Right atrium auricular region (tissue), 2 donors: ENCODE results near the gene PSMB7. TPM values are rescaled to one million over a fixed set of nuclear protein-coding genes. Genes with fewer than 3 reads are reported as not detected.

Experiments
- DNase-seq: peaks from one replicate; pipeline ENCODE4 v3.0.0-alpha.2; 2019; ENCODE audit warnings: low spot score
- H3K27ac ChIP-seq, 2 donors: fragments of 200-600 bp; sonication (generic); 1 replicate in 1 of 2; 2 replicates in 1 of 2; pipeline ENCODE4 v1.5.1; 2016 to 2019
- H3K27me3 ChIP-seq, 2 donors: fragments of 200-600 bp; sonication (generic); one replicate each; pipeline versions ENCODE4 v1.5.1 to v1.6.0; 2017 to 2019
- H3K36me3 ChIP-seq: fragments of 200-600 bp; sonication (generic); one replicate; pipeline ENCODE4 v1.5.1; 2016
- H3K4me1 ChIP-seq, 2 donors: fragments of 200-600 bp; sonication (generic); one replicate each; pipeline versions ENCODE4 v1.5.1 to v1.6.0; 2017 to 2019
- H3K4me3 ChIP-seq, 2 donors: fragments of 200-600 bp; sonication (generic); 1 replicate in 1 of 2; 2 replicates in 1 of 2; pipeline ENCODE4 v1.5.1; 2017 to 2019; ENCODE audit warnings: mild to moderate bottlenecking in 1 of 2, moderate library complexity in 1 of 2
- H3K9me3 ChIP-seq, 2 donors: fragments of 200-600 bp; sonication (generic); one replicate each; pipeline ENCODE4 v1.5.1; 2019
- total RNA-seq, 2 donors: library from RNA; depleted of rRNA; stranded (reverse); fragments of >200 nt; gene quantifications; one replicate each; pipeline ENCODE4 v1.1.0, GENCODE V29; 2016
- TF ChIP-seq, protein P1 (sequence below), 2 donors: fragments of 200-600 bp; sonication (generic); IDR thresholded peaks; one replicate each; pipeline ENCODE4 v1.5.1; 2019; ENCODE audit warnings: antibody characterized with exemption in 2 of 2

The PSMB7 gene
- total RNA-seq, 2 donors from 2014 or later = 178 to 207 TPM

- H3K36me3 ChIP-seq = no peaks in the 10 kb centered on the region
Observed at GRCh38 chr9:124306098-124306735, 109.0 kb downstream of the PSMB7 start.

GRCh38 chr9:124304285-124304684 lies 111.0 kb downstream of the PSMB7 start:
- no peaks in the 10 kb centered on the region for H3K36me3 ChIP-seq
- no peak overlapping the region for H3K27ac ChIP-seq
- TF ChIP-seq, protein P1, sequence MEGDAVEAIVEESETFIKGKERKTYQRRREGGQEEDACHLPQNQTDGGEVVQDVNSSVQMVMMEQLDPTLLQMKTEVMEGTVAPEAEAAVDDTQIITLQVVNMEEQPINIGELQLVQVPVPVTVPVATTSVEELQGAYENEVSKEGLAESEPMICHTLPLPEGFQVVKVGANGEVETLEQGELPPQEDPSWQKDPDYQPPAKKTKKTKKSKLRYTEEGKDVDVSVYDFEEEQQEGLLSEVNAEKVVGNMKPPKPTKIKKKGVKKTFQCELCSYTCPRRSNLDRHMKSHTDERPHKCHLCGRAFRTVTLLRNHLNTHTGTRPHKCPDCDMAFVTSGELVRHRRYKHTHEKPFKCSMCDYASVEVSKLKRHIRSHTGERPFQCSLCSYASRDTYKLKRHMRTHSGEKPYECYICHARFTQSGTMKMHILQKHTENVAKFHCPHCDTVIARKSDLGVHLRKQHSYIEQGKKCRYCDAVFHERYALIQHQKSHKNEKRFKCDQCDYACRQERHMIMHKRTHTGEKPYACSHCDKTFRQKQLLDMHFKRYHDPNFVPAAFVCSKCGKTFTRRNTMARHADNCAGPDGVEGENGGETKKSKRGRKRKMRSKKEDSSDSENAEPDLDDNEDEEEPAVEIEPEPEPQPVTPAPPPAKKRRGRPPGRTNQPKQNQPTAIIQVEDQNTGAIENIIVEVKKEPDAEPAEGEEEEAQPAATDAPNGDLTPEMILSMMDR (IDR thresholded peaks at IDR 0.05) = no peak
- no peak overlapping the region for H3K4me3 ChIP-seq
- no peaks in the 10 kb centered on the region for H3K4me1 ChIP-seq
- DNase-seq = no peak
- H3K27me3 ChIP-seq = no peaks in the 10 kb centered on the region
- no peaks in the 10 kb centered on the region for H3K9me3 ChIP-seq

More at GRCh38 chr9:124306098-124306735, 109.0 kb downstream of the PSMB7 start:
- Histone ChIP-seq H3K4me3 (no peak overlapping the region), H3K27ac (no peak overlapping the region), H3K9me3 (no peaks in the 10 kb centered on the region), H3K4me1 (no peaks in the 10 kb centered on the region), H3K27me3 (no peaks in the 10 kb centered on the region)
- TF ChIP-seq, protein P1 (IDR thresholded peaks at IDR 0.05) = no peak
- no peak for DNase-seq

DNA sequence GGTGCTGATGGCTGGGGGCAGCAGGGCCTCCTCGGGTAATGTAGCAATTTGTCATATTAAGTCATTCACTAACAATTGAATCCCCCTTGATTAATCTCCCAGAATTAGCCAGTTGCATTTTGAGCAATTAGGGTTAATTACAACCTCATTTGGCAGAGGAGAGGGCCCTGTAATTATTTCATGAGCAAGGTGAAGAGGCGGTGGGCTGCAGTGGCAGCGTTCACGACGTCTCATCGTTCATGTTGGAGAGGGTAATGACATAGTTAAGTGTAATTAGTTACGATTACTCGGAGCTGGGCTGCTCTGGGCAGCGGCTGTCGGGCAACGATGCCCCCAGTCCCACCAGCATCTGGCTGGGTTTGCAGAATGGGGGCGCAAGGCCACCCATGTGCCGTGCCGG lies 111.5 kb downstream of the PSMB7 start:
- H3K4me3 ChIP-seq = no peak overlapping the region
- no peak for DNase-seq
- H3K36me3 ChIP-seq = no peaks in the 10 kb centered on the region
- H3K27ac ChIP-seq = no peak overlapping the region
- no peaks in the 10 kb centered on the region for H3K27me3 ChIP-seq
- TF ChIP-seq, protein P1 (IDR thresholded peaks at IDR 0.05) = no peak
- no peaks in the 10 kb centered on the region for H3K9me3 ChIP-seq
- H3K4me1 ChIP-seq = peaks cover 0 to 4% of the 10 kb centered on the region in 2 donors

Other genes starting within 250 kb of the PSMB7 start
- gene NEK6, start 157.5 kb downstream of the PSMB7 start, total RNA-seq = 1 to 10 TPM; 9.2 to 9.7 TPM
- gene ADGRD2, start 35.0 kb upstream of the PSMB7 start, total RNA-seq = not detected
- gene NR5A1, start 92.0 kb upstream of the PSMB7 start, total RNA-seq = not detected